PC-3 (cell line): Measurements from ENCODE around the gene METTL9. TPM values are rescaled to one million over a fixed set of nuclear protein-coding genes. Genes with fewer than 3 reads are reported as not detected.

ENCODE experiments used
- ATAC-seq: fragments of 200-7000 bp; cut with Tn5 transposase; 2 replicates; pipeline ENCODE4 v1.9.1; 2020; ENCODE audit warnings: mild to moderate bottlenecking, moderate library complexity
- BruUV-seq: library from RNA; stranded (reverse); fragments of 400-500 nt; replicated peaks from 2 replicates; lab custom pipeline; 2021; lab: Mats Ljungman, UMichigan
- CTCF ChIA-PET: fragments of 300-600 bp; sonication (Branson Sonifier 250); formaldehyde crosslinking; loops from one replicate; lab custom pipeline; 2022; ENCODE audit warnings: antibody characterized with exemption; lab: Charles Lee
- POLR2A ChIA-PET: fragments of 300-600 bp; sonication (Branson Sonifier 250); formaldehyde crosslinking; loops from one replicate; lab custom pipeline; 2022; ENCODE audit warnings: antibody characterized with exemption; ENCODE audit not compliant: unreplicated experiment; lab: Charles Lee
- DNase-seq: peaks from one replicate; pipeline ENCODE4 v3.0.0-alpha.2; 2015
- H2AFZ ChIP-seq: fragments of 300-600 bp; sonication (generic); 2 replicates; pipeline ENCODE4 v1.6.0; 2016; ENCODE audit warnings: antibody characterized with exemption, low read length
- H3F3A ChIP-seq: fragments of 300-600 bp; sonication (generic); one replicate; pipeline ENCODE4 v1.6.0; 2017; ENCODE audit warnings: antibody characterized with exemption, low read length, control low read depth, mild to moderate bottlenecking; ENCODE audit not compliant: unreplicated experiment
- H3K27ac ChIP-seq: fragments of 300-600 bp; sonication (generic); 2 replicates; pipeline ENCODE4 v1.5.1; 2016; ENCODE audit warnings: mild to moderate bottlenecking, low read length
- H3K27me3 ChIP-seq: fragments of 300-600 bp; sonication (generic); 2 replicates; pipeline ENCODE4 v1.6.1; 2016; ENCODE audit warnings: low read length, mixed read lengths
- H3K36me3 ChIP-seq: fragments of 300-600 bp; sonication (generic); 2 replicates; pipeline ENCODE4 v1.6.1; 2016; ENCODE audit warnings: low read depth, mixed run types, low read length, mixed read lengths
- H3K4me1 ChIP-seq: fragments of 300-600 bp; sonication (generic); 2 replicates; pipeline ENCODE4 v1.5.1; 2016; ENCODE audit warnings: low read length; ENCODE audit not compliant: insufficient read depth
- H3K4me2 ChIP-seq: fragments of 300-600 bp; sonication (generic); 2 replicates; pipeline ENCODE4 v1.6.0; 2016; ENCODE audit warnings: low read length
- H3K4me3 ChIP-seq: fragments of 300-600 bp; sonication (generic); 2 replicates; pipeline ENCODE4 v1.5.1; 2016; ENCODE audit warnings: mild to moderate bottlenecking, low read length, mixed read lengths
- H3K79me2 ChIP-seq: fragments of 300-600 bp; sonication (generic); 2 replicates; pipeline ENCODE4 v1.6.1; 2017; ENCODE audit warnings: low read length, mixed read lengths
- H3K9ac ChIP-seq: fragments of 300-600 bp; sonication (generic); 2 replicates; pipeline ENCODE4 v1.6.0; 2016; ENCODE audit warnings: mild to moderate bottlenecking, low read length
- H3K9me2 ChIP-seq: fragments of 300-600 bp; sonication (generic); replicated peaks from 2 replicates; pipeline ENCODE4 v1.6.1; 2016; ENCODE audit warnings: mixed run types, low read length, mixed read lengths
- H3K9me3 ChIP-seq: fragments of 300-600 bp; sonication (generic); 2 replicates; pipeline ENCODE4 v1.6.1; 2016; ENCODE audit warnings: low read length, mixed read lengths
- H4K20me1 ChIP-seq: fragments of 300-600 bp; sonication (generic); 2 replicates; pipeline ENCODE4 v1.6.1; 2016; ENCODE audit warnings: low read length, mixed read lengths
- CTCF ChIP-seq: fragments of 300-600 bp; sonication (generic); conservative IDR thresholded peaks from 2 replicates; pipeline ENCODE4 v1.5.1; 2017; ENCODE audit warnings: antibody characterized with exemption, low read depth, mild to moderate bottlenecking, low read length
- EZH2 ChIP-seq: fragments of 300-600 bp; sonication (generic); IDR thresholded peaks from one replicate; pipeline ENCODE4 v1.6.1; 2017; ENCODE audit warnings: antibody characterized with exemption, mild to moderate bottlenecking, low read length; ENCODE audit not compliant: unreplicated experiment
- EZH2phosphoT487 ChIP-seq: fragments of 300-600 bp; sonication (generic); IDR thresholded peaks from 2 replicates; pipeline ENCODE4 v1.6.1; 2018; ENCODE audit warnings: mild to moderate bottlenecking, antibody characterized with exemption, low read length, borderline replicate concordance
- intact Hi-C: fragments of 100-400 bp; cut with micrococcal nuclease; formaldehyde crosslinking; loops from 2 replicates; pipeline ENCODE4 v1.9.0; 2023
- total RNA-seq: library from RNA; depleted of rRNA; stranded (reverse); fragments of >200 nt; gene quantifications from 2 replicates; pipeline ENCODE4 v1.2.3, GENCODE V29; 2014

Gene METTL9
- total RNA-seq, 1 experiment from 2014 or later, result 133 TPM

- Histone ChIP-seq H3K79me2 (no peaks in the 10 kb centered on the region), H3K36me3 (no peaks in the 10 kb centered on the region; the same call in 1 of the 2 replicates), H3F3A (no peaks in the 10 kb centered on the region), H3K27ac (no peak overlapping the region), H4K20me1 (no peaks in the 10 kb centered on the region), H3K9me2 (no peaks in the 10 kb centered on the region), H3K4me2 (no peak overlapping the region), H3K9me3 (no peaks in the 10 kb centered on the region), H3K4me3 (no peak overlapping the region), H3K9ac (no peak overlapping the region), H3K27me3 (no peaks in the 10 kb centered on the region), H3K4me1 (no peaks in the 10 kb centered on the region), H2AFZ (no peak overlapping the region)
- no TSS peak for BruUV-seq
- ChIA-PET CTCF (no interaction called here), POLR2A (no interaction called here)
- intact Hi-C loops, result loop anchor here (5.0 kb wide), 1 partner anchor 143 kb away; no protein-coding TSS in a partner anchor
- DNase-seq (no peak), ATAC-seq (no peak)
- no peak for TF ChIP-seq EZH2
- TF ChIP-seq CTCF, result no peak
- no peak for TF ChIP-seq EZH2phosphoT487
Measured at GRCh38 chr16:21659124-21659523, 59.7 kb downstream of the METTL9 start.

GRCh38 chr16:21663889-21664647 is 64.7 kb downstream of the METTL9 start, which contains the start of gene OTOA:
OTOA (plus strand) TSS chr16:21663968; CDS start chr16:21678515, 14,547 bp downstream.
- Histone ChIP-seq H3K4me3 (no peak within 1 kb of the TSS), H3K36me3 (no peaks in the 10 kb centered on the region), H4K20me1 (no peaks in the 10 kb centered on the region), H3K4me1 (no peaks in the 10 kb centered on the region), H3K9me2 (no peaks in the 10 kb centered on the region), H3K4me2 (no peak within 1 kb of the TSS), H2AFZ (no peak within 1 kb of the TSS), H3K27me3 (no peaks in the 10 kb centered on the region), H3K9ac (no peak within 1 kb of the TSS), H3K9me3 (no peaks in the 10 kb centered on the region), H3F3A (no peaks in the 10 kb centered on the region), H3K79me2 (no peaks in the 10 kb centered on the region), H3K27ac (no peak within 1 kb of the TSS)
- DNase-seq, result no peak
- intact Hi-C loops, result no loop called here
- POLR2A ChIA-PET, result no interaction called here
- no TSS peak for BruUV-seq
- CTCF ChIA-PET, result interaction anchor here (0.6 kb wide), 1 partner anchor 21 kb away, joined by 3 read pairs; no protein-coding TSS in a partner anchor
- ATAC-seq, result no peak
- no peak for TF ChIP-seq EZH2
- no peak for TF ChIP-seq CTCF
- no peak for TF ChIP-seq EZH2phosphoT487
